NK-92 treated with Interleukin-12 subunit alpha and Interleukin-12 subunit beta, amount 100 ng/mL, for 24 hours (cell line): ENCODE data around the gene MAPK8IP2.
"Not testable (repeated sequence)": the region's sequence is repeated elsewhere in the genome, so short reads cannot be mapped to it uniquely, and the experiment has no call there.

Experiments used
- DNase-seq: peaks from one replicate; lab custom pipeline; 2025; lab: John Stamatoyannopoulos, UW

The MAPK8IP2 gene

DNA sequence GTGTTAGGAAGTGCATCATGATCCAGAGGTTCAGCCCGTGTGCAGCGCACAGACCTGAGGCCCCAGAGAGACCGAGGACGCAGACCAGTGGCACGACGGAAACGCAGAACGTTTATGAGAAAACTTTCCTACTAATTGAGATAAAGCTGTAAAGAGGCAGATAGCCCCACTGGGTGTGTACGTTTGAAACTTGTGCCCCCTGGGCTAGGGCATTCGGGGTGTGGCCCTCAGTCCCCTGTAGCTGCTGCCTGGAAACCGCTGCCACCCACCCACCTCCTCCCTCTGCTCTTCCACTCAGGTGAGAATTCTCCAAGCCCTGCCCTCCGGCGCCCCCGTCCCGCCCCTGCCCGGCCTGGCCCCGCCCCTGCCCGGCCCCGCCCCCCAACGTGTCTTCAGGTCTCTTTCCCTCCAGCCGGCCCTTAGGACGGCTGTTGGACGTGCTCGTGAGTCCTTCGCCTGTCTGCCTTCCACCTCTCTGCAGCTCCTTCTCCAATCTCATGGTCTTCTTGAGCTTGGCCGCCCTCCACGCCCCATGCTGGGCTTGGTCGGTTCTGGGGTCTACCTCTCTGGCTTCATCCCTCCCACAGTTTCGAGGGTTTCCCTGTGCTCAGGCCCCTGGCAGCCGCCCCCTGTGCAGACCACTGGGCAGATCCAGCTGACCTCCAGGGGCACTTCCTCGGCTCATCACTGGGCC, 12.1 kb downstream of the MAPK8IP2 start:
- no peak for DNase-seq

DNA sequence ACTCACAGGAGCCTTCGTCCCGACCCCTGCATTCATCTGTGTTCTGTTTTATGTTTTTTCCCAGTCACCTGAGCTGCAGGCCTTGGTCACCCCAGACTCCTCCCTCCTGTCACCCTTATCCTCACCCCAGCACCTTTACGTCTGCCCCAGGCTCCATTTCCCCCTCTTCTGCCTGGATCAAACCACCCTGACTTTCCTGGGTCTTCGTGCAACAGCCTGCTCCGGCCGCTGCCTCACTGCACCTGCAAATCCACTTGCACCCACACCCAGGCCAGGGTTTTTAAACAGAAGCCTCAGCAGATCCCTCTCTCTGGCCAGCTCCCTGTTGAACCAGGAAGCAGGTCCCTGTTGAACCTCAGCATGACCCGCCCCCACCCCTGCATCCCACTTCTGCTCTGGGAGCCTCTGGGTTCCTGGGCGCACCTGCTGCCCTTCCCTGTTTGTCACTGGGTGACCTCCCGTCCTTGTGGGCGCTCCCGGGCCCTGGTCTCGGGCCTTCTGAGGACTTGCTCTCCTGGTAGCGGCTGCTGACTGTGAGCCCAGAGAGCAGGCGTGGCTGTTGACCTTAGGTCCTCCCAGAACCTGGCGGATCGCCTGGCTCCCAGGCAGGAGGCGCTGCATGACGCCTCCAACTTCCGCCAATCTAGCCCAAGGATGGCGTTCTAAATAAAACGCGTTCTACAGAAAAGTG, 12.8 kb downstream of the MAPK8IP2 start:
- no peak for DNase-seq

DNA sequence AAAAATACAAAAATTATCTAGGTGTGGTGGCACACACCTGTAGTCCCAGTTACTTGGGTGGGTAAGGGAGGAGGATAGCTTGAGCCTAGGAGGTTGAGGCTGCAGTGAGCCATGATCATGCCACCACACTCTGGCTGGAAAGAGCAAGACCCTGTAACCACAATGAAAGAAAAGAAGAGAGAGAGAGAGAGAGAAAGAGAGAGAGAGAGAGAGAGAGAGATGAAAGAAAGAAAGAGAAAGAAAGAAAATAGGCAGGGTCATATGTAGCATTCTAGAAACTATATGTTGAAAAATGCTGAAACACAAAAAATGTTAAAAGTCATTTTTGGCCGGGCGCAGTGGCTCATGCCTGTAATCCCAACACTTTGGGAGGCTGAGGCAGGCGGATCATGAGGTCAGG, 13.7 kb downstream of the MAPK8IP2 start:
- not testable (repeated sequence) for DNase-seq

DNA sequence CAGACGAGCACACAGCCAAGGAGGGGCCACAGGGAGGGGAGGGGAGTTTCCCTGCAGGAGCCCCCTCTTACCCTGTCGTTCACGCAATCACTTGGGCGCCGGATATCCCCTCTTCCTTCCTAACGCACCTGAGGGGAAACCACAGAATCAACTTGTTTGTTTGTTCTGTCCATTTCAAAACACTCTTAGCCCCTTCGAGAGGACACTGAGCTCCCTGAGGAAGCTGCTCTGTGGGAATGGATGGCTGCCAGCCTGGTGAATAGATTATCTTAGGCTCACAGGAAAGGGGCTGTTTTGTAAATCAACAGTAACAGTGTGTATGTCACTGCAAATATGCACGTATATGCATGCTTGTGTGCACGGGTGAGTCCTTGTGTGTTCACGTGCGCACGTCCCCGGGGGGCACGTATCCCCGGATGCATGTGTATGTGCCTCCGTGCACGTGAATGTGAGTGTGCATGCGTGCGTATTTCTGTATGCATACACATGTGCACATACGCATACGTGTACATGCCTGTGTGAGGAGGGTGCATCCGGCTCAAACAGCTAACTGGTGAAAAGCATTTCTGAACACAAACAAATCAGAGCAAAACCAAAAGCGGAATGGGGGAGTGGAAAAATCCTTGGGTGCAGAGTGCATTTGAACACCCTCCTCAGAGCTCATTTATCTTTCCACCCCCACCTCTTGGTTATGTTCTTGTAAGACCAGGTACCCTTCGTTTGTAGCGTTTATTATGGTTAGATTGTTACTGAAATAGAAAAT, 20.2 kb downstream of the MAPK8IP2 start:
- no peak for DNase-seq

DNA sequence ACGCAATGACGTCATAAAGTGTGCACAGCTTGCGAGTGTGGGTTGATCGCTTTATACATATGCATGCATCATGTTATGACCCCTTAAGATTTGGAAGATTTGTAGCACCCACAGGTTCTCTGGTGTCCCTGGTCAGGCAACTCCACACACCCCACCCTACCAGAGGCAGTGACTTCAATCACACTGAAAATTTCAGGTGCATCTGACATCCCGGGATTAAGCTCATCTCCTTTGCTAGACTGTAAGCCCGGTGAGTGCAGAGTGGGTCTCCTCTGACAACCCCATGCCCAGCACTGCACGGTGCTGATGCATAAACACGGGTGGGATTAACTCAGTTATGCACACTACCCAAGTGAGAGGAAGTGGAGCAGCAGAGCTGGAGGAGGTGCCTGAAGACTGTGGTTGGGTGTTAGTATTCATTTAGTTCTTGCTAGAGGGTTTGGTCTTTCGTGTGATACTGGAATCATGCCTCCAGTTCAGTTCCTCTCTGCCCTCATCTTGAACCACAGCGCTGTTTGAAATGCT, 20.8 kb downstream of the MAPK8IP2 start:
- DNase-seq: no peak

DNA sequence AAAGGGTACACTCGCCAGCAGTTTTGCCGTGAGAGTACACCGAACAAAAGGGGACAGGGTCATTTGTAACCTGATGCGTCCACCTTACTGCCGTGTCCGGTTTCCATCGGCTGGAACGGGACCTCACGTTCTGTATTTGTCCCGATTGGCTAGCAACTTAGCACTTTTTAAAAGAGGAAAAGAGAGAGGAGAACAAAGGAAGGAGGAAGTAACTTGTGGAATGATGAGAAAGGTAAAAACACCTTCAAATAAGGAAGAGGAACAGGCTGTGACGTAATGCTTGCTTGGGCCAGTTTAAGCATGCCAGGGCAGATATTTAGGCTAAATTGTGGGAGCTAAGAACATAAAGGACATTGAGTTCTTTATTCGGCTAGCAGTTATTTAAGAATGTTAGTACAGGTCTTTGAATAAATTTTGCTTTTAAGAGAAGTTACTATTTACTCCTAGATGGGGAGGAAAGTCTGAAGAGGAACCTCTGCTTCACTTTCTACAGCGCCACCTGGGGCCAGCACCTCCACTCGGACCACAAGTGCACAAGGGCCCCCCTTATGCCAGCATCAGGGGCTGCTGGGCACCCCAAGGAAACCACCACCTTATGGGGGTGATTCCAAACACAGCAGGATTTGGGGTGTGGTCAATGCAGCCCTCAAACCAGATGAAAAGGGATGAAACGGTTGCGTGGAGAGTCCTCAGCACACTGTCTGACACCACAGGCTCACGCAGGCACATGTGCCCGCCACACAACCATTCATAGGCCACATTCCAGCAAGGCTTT, 21.5 kb downstream of the MAPK8IP2 start:
- peak; percentile 17 for DNase-seq

DNA sequence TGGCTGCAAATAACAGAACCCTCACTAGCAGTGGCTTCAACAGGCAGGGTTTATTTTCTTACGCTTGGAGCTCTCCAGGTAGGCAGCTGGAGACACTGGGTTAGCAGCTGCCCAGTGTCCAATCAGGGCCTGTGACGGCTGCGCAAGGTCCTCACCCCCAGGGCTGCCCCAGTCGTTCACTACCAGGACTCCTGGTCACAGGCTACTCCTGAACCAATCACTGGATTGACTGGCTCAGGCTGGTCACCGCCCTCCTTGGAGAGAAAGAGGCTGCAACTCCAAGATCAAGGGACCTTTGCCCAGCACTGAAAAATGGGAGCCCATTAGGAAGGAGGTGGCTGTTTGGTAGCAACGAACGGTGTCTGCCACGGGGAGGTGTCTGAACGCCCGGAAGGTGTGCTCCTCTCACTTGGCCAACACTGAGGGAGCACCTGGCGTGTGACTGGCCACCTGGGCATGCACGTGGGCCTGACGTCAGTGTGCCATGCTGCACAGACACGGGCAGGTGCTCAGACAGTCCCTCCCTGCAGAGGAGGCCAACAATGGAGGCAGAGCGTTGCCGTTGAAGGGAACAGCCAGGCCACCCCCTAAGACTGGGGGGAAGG, 22.2 kb downstream of the MAPK8IP2 start:
- DNase-seq: no peak

DNA sequence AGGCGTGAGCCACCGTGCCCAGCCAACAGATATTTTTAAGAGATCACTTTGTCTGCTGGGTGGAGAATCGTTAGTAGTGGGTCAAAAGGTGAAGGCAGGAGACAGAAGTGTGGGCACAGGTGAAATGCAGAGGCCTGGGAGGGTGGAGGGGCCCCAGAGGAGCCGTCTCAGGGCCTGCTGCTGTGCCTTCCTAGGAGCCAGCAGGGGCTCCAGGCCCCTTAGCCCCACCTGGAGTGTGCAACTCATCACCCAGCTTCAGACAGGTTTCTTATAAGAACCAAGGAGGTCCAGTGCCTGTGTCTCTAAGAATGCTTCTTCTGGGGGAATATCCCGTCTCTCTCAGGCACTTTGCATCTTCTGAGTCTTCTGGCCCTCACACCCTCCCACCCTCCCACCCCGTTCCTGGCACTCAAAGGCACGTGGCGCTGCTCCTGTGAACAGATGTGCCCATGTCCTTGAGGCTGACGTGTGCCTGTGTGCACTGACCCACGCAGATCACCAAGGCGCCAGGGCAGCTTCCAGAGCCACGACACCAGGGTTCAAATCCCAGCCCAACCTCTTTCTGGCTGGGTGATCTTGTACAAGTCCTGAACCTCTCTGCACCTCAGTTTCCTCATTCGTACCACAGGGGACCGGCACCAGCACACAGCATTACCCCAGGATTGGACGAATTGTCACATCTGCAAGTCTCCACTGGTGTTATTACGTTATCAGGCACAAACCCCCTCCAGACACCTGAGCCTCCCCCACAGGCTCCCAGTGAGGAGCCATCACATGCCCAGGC, 23.9 kb downstream of the MAPK8IP2 start:
- no peak for DNase-seq

DNA sequence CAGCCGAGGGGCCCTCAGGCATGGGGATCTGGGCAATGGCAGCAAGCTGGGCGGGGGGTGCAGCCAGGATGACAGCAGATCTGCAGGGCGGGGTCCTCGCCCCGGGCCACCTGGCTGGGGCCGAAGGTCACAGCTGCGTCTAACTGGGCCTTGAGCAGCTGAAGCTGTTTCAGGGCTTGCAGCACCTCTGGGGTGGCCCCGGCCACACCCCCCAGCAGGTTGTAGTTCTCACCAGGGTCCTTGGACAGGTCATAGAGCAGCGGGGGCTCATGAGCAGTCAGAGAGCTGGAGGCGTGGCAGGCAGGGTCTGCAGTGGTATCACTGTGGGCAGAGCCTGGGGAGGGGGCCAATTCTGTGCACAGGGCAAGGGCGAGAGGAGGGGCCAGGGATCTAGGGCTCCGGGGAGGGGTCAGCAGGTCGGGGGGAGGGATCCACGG, 24.6 kb downstream of the MAPK8IP2 start:
- DNase-seq: no peak

DNA sequence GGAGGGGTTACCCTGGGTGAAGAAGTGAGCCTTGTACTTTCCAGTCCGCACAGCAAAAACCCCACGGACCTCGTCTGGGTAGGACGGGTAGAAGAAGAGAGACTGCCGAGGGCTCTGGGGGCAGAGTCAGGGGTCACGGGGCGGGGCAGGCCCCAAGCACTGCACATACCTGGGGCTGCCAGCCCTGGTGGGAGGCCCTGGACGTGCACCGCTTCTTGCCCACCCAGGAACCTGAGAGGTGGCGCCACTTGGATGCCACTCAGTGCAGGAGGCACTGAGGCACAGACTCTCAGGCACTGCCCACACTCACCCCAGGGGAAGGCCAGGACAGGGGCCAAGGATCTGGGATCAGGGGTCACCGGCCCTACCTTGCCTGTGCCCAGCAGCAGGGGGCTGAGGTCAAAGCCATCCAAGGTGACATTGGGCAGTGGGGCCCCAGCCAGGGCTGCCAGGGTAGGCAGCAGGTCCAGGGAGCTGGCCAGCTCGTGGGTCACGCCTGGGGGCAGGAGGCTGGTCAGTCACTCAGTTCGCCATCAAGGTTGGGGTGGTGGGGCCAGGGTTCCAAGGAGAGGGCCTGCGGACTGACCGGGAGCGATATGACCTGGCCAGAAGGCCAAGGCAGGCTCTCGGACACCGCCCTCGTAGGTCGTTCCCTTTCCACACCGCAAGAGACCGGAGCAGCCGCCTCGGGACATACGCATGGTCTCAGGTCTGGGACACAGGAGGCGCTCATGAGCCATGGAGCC, 25.1 kb downstream of the MAPK8IP2 start:
- no peak for DNase-seq

DNA sequence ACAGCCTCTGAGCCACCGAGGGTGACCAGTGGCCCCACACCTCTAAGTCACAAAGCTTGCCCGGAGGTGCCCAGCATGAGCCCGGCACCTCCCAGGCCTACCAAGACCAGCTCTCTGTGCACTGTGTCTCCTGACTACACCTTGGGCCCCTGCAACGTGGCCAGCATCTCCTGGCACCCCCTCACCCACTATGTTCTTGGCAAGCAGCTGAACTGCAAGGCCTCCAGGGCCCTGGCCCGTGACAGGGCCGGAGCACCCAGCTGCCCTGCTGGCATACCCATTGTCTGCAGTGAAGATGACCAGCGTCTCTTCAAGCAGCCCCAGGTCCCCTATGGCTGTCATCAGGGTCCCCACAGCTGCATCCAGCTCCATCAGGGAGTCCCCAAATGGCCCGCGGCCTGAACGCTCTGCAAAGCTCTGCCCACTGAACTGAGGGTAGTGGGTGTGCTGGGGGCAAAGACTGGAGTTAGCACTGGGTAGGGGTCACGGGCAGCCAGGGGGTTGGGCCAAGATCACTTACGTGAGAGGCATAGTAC, 25.8 kb downstream of the MAPK8IP2 start:
- no peak for DNase-seq

DNA sequence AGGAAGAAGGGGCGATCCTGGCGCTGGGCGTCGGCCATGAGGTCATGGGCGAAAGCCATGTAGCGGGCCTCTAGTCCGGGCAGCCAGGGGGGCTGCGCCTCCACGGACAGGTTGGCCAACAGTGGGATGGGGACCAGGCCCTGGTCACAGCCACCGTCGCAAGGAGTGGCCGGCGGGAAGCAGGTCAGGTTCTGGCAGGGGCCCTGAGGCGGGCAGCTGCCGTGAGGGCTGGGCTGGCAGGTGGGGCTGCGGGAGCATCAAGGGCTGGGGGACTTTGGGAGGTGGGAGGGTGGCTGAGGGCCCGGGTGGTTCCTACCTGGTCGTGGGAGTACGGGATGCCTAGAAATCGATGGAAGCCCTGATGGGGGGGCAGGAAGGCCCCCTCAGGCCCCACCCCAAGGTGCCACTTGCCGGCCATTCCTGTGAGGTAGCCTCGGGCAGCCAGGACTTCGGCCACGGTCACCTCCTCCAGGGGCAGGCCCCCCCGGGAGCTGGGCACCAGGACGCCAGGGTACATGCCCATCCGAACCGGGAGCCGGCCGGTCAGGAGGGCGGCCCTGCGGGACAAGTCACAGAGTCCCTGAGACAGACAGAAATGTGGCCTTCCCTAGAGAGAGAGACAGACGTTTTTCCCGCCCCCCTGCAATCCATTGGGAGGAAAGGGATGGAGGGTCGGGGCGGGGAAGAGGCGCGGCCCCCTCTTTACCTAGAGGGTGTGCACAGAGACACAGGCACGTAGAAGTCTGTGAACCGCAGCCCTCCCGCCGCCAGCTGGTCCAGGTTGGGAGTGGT, 26.5 kb downstream of the MAPK8IP2 start:
- DNase-seq: no peak

DNA sequence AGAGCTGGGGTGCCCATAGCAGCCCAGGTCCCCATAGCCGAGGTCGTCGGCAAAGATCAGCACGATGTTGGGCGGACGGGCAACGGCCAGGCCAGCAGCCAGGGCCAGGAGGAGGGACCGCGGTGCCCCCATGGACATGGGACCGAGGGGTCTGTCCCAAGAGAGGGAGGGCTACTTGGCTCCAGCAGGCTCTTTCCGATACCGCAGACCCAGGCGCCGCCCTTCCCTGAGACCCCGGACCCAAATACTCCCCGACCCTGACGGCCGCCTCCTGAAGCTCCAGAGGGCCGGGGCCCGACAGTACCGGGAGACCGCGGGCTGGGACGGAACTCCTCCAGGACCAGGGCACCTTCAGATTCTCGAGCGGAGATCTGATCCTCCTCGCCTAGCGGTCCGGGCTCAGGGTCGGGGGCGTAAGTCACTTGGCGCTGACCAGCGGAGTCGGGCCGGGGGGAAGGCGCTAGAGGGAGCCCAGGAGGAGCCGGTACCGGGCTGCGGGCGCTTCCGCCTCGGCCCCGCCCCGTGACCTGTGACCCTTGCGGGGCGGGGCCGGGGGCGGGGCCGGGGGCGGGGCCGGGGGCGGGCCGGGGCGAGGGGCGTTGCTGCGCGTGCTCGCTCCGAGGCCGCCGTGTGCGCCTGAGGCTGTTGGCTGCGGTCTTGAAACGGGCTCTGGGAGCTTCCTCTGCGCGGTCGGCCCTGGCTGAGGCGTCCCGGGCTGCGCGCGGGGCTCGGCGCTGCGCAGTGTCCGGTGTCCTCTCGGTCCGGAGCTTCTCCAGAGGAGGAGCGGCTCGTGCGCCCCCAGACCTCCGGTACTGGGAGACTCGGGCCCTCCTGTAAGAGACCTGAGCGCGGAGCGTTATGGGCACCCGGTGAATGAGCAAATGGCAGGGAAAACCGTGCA, 27.3 kb downstream of the MAPK8IP2 start, which contains the start of gene ARSA:
Gene ARSA (minus strand): TSS at position 511 of the 901 bp plus-strand sequence. CDS start 373 bp downstream, at position 138.
- peak; percentile 73 for DNase-seq

DNA sequence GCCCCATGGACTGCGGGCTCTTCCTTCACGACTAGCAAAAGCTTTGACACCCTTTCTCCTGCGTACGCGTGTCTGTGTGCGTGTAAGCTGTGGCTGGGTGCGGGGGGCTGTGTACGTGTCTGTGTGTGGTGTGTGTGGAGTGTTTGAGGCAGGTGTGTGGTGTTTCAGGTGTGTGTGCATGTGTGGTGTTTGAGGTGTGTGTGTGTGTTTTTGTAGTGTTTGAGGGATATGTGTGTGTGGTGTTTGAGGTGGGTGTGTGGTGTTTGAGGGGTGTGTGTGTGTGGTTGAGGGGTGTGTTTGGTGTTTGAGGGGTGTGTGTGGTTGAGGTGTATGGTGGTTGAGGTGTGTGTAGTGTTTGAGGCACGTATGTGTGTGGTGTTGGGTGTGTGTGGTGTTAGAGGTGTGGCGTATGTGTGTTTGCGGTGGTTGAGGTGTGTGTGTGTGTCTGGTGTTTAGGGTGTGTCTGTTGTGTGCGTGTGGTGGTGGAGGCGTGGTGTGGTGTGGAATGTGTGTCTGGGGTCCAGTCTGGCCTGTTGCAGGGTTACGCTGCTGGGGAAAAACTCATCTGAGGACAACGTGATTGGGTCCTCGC, 28.0 kb downstream of the MAPK8IP2 start:
- no peak for DNase-seq

DNA sequence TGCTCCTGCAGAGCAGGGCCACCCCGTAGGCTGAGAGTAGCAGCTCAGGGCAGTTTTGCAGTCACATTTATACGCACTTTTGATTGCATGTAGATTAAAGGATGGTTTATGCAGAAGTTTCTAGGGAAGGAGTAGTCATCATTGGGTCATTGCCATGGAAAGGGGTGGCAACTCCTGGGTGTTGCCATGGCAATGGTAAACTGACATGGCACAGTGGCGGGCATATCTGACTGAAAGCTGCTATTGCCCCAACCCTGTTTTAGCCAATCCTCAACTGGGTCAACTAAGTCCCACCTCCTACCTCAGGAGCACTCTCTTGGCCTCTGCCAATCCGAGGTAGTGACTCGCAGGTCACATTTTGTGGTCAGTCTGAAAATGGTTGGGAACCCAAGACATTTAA, 29.8 kb downstream of the MAPK8IP2 start:
- DNase-seq: no peak

DNA sequence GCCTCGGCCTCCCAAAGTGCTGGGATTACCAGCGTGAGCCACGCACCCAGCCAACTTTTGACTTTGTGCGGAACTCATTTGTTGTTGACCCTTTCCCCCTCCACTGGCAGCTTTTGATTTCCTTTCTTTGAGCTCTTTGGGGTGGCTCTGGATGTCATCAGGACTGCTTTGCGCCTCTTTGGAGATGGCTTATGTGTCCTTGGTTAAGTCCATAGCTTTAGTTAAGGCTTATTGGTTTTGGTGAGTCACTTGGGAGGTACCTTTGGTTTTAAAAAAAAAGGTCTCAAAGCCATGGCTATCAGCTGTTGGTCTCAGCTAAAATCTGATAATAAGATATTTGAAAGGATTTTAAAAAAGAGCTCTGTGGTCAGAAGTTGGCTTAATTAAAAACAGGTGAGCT, 32.5 kb downstream of the MAPK8IP2 start:
- DNase-seq: no peak

DNA sequence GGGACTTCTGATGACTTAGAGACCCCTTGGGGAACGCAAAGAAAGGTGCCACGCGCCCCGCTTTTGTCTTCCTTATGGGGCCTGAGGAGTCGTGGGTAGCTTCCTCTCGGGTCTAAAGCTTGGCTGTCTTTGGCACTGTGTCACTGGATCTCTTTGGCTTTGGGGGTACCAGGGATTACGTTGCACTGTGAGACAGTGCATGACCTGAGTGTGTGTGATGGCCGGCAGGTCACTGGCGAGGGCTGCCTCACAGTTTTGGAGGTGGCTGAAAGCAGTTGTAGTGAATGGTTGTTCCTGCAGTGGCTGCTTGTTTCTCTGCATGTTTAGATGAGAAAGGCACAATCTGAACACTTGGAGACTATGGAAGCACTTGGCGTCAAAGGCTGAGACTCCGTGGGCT, 33.2 kb downstream of the MAPK8IP2 start:
- DNase-seq: no peak
